ENCODE data around the gene ASB15. TPM values are rescaled to one million over a fixed set of nuclear protein-coding genes. Genes with fewer than 3 reads are reported as not detected.

The ASB15 gene
- polyA plus RNA-seq, 4 donors = 0.07 to 1.7 (median 1.4) TPM

Other genes starting within 250 kb of the ASB15 start
- gene IQUB, start 67.2 kb upstream of the ASB15 start, polyA plus RNA-seq (ENCODE audit: insufficient read length in 4 of 4) = 1 to 10 TPM in 3 of 4 donors, under 1 TPM in 1; 0.40 to 6.7 (median 5.7) TPM
- 100 to 1,000 TPM; 127 to 283 (median 213) TPM for gene NDUFA5, start 44.0 kb upstream of the ASB15 start, polyA plus RNA-seq (ENCODE audit: insufficient read length in 4 of 4)
- gene LMOD2, start 54.0 kb downstream of the ASB15 start, polyA plus RNA-seq (ENCODE audit: insufficient read length in 4 of 4) = not detected
- 10 to 100 TPM; 74.2 to 96.6 (median 81.2) TPM for gene WASL, start 147.2 kb downstream of the ASB15 start, polyA plus RNA-seq (ENCODE audit: insufficient read length in 4 of 4)
- gene HYAL4, start 243.3 kb downstream of the ASB15 start, polyA plus RNA-seq (ENCODE audit: insufficient read length in 4 of 4) = under 1 TPM in 3 of 4 donors, not detected in 1; 0.08 to 0.32 (median 0.30) TPM